Transverse colon (tissue), 4 donors: Measurements from ENCODE around the gene EHHADH. TPM values are rescaled to one million over a fixed set of nuclear protein-coding genes. Genes with fewer than 3 reads are reported as not detected.

Experiments used
- DNase-seq: peaks from one replicate; pipeline ENCODE4 v3.0.0-alpha.2; 2019
- H3K27ac ChIP-seq, 4 donors: fragments of 200-600 bp; sonication (generic); 2 replicates each; pipeline ENCODE4 v1.5.1; 2016 to 2018; ENCODE audit warnings: inconsistent platforms in 4 of 4
- H3K27me3 ChIP-seq: fragments of 200-600 bp; sonication (generic); 2 replicates; pipeline ENCODE4 v1.5.1; 2017; ENCODE audit warnings: inconsistent platforms
- H3K36me3 ChIP-seq, 4 donors: fragments of 200-600 bp; sonication (generic); 2 replicates each; pipeline ENCODE4 v1.5.1; 2017 to 2019; ENCODE audit warnings: inconsistent platforms in 4 of 4
- H3K4me1 ChIP-seq, 4 donors: fragments of 200-600 bp; sonication (generic); 2 replicates each; pipeline ENCODE4 v1.5.1; 2017 to 2020; ENCODE audit warnings: inconsistent platforms in 4 of 4
- H3K4me3 ChIP-seq, 4 donors: fragments of 200-600 bp; sonication (generic); 1 replicate in 1 of 4; 2 replicates in 3 of 4; pipeline versions ENCODE4 v1.5.1 to v1.6.1; 2017 to 2019; ENCODE audit warnings: inconsistent platforms in 4 of 4
- H3K9me3 ChIP-seq, 2 donors: fragments of 200-600 bp; sonication (generic); 2 replicates each; pipeline ENCODE4 v1.5.1; 2017 to 2019; ENCODE audit warnings: inconsistent platforms in 2 of 2
- CTCF ChIP-seq, 5 experiments: fragments of 200-600 bp in 3 of 5; fragments of 450-650 bp in 2 of 5; sonication (generic) in 3 of 5; IDR thresholded peaks; 1 replicate in 2 of 5; 2 replicates in 3 of 5; pipeline ENCODE4 v1.5.1; 2016 to 2017; ENCODE audit warnings: antibody characterized with exemption in 5 of 5, inconsistent platforms in 3 of 5, mild to moderate bottlenecking in 2 of 5, moderate library complexity in 1 of 5
- EP300 ChIP-seq: sonication (generic); formaldehyde crosslinking; IDR thresholded peaks from one replicate; pipeline ENCODE4 v1.6.1; 2017; ENCODE audit warnings: antibody characterized with exemption, low read depth
- POLR2A ChIP-seq: fragments of 450-650 bp; IDR thresholded peaks from one replicate; pipeline ENCODE4 v1.6.1; 2016; ENCODE audit warnings: antibody characterized with exemption, mild to moderate bottlenecking, moderate library complexity
- POLR2AphosphoS5 ChIP-seq, 3 donors: sonication (generic); formaldehyde crosslinking; IDR thresholded peaks; one replicate each; pipeline ENCODE4 v1.6.1; 2016; ENCODE audit warnings: antibody characterized with exemption in 3 of 3
- WGBS, 2 donors: methylation state at CpG; one replicate each; pipeline ENCODE4 v1.1.5; 2018; ENCODE audit warnings: low coverage in 1 of 2; 5-methylcytosine and 5-hydroxymethylcytosine counted together
- in situ Hi-C, 4 donors: fragments of 200-750 bp; cut with MboI; loops; one replicate each; pipeline versions ENCODE4 v1.15.0 to v1.15.1; 2017; ENCODE audit warnings: low sequenced_read_pairs in 3 of 4, low pct_ligation_motif_present in 1 of 4, low pct_unique_long_range_greater_than_20kb in 1 of 4
- intact Hi-C: fragments of 100-400 bp; cut with DNase I; formaldehyde crosslinking; loops from one replicate; pipeline ENCODE4 v1.15.1; 2023; ENCODE audit warnings: low total_unique reads
- total RNA-seq, 4 donors: library from RNA; depleted of rRNA; stranded (reverse); fragments of >200 nt; gene quantifications; one replicate each; pipeline ENCODE4 v1.1.0, GENCODE V29; 2016

The EHHADH gene
- total RNA-seq, 4 donors from 2014 or later: 6.4 to 39.6 (median 14.3) TPM

DNA sequence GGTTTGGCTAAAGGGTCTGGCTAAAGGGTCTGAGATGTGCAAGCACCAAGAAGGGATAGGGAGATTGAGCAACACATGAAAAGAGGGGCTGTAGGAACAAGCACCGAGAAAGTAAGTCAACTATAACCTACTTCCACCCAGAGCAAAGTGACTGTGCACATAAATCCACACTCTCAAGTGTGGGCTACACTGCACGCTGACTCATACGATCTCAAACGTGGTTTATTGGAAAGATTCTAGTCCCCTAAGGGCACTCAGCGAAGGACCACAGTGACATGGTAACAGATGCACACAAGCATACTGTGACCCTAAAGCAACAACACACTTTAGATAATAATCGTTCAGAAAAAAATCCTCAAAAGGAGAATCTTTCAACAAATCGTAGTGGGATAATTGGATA is 48.0 kb downstream of the EHHADH start:
- Histone ChIP-seq H3K4me3 (no peak overlapping the region), H3K36me3 (peaks cover 0 to 7% (median 0%) of the 10 kb centered on the region in 4 donors), H3K9me3 (no peaks in the 10 kb centered on the region), H3K27ac (no peak overlapping the region), H3K4me1 (no peaks in the 10 kb centered on the region), H3K27me3 (no peaks in the 10 kb centered on the region)
- in situ Hi-C loops (no loop called here), intact Hi-C loops (no loop called here)
- 78 to 87% methylated on average over 7 of the region's 7 CpGs for WGBS, 2 donors
- TF ChIP-seq EP300 (no peak), POLR2A (no peak), CTCF (IDR thresholded peaks at IDR 0.05) (no peak), POLR2AphosphoS5 (IDR thresholded peaks at IDR 0.05) (no peak)
- DNase-seq: no peak

GRCh38 chr3:185204894-185205293 is 49.0 kb downstream of the EHHADH start:
- Histone ChIP-seq H3K9me3 (no peaks in the 10 kb centered on the region), H3K27me3 (no peaks in the 10 kb centered on the region), H3K27ac (no peak overlapping the region), H3K36me3 (peaks cover 0 to 7% (median 0%) of the 10 kb centered on the region in 4 donors), H3K4me1 (no peaks in the 10 kb centered on the region), H3K4me3 (no peak overlapping the region)
- TF ChIP-seq POLR2AphosphoS5 (IDR thresholded peaks at IDR 0.05) (no peak), POLR2A (no peak), EP300 (no peak), CTCF (IDR thresholded peaks at IDR 0.05) (no peak)
- no peak for DNase-seq
- intact Hi-C loops (no loop called here), in situ Hi-C loops (no loop called here)
- WGBS, 2 donors: 75 to 80% methylated on average over 2 of the region's 2 CpGs

DNA sequence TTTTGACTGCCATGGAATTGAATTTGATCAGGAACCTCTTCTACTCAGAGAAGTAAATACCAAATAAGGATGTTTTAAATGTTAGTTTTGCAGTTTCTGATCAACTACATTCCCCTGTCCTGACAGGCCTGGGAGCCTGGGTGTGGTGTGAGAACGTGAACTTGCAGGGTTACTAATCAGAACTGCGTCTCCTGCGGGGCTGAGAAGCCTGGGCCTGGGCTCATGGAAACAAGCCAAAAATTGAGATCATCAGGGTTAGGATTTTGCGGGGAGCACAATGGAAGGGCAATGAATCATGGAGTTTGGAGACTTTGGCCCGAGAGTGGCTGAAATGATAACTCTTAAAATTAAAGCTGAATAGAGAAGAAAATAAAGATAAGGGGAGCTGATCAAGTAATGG is 53.2 kb downstream of the EHHADH start:
- WGBS, 2 donors: 88 to 94% methylated on average over 4 to 5 of the region's 5 CpGs

DNA sequence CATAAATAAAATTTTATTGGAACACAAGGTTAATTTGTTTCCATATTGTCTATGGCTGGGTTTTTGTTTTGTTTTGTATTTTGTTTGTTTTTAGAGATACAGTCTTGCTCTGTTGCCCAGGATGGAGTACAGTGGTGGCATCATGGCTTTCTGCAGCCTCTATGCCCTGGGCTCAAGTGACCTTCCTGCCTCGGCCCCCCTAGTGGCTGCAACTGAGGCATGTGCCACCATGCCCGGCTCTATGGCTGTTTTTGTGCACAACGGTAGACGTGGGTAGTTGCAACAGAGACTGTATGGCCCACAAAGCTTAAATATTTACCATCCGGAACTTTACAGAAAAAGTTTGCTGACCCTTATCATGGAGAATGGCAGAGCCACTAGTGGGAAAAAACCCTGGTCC is 54.2 kb downstream of the EHHADH start:
- in situ Hi-C loops: loop anchor here in 3 of 4 donors (25.0 kb wide), 1 partner anchor 312 kb away; no protein-coding TSS in a partner anchor

More for the DNA sequence above, 53.2 kb downstream of the EHHADH start:
- Histone ChIP-seq H3K36me3 (peaks cover 0 to 15% (median 0%) of the 10 kb centered on the region in 4 donors), H3K4me3 (no peak overlapping the region), H3K4me1 (no peaks in the 10 kb centered on the region), H3K27me3 (no peaks in the 10 kb centered on the region), H3K9me3 (no peaks in the 10 kb centered on the region), H3K27ac (no peak overlapping the region)
- DNase-seq: no peak
- TF ChIP-seq POLR2AphosphoS5 (IDR thresholded peaks at IDR 0.05): no peak
- TF ChIP-seq POLR2A: no peak
- TF ChIP-seq EP300: no peak
- no peak for TF ChIP-seq CTCF (IDR thresholded peaks at IDR 0.05)
- in situ Hi-C loops (no loop called here), intact Hi-C loops (no loop called here)

GRCh38 chr3:185199206-185199605 is 54.6 kb downstream of the EHHADH start:
- H3K36me3 ChIP-seq: peaks cover 0 to 15% (median 0%) of the 10 kb centered on the region in 4 donors
- TF ChIP-seq POLR2AphosphoS5 (IDR thresholded peaks at IDR 0.05) (no peak), EP300 (no peak), CTCF (IDR thresholded peaks at IDR 0.05) (no peak), POLR2A (no peak)
- in situ Hi-C loops: loop anchor here in 3 of 4 donors (25.0 kb wide), 1 partner anchor 312 kb away; no protein-coding TSS in a partner anchor
- no peak overlapping the region for H3K4me3 ChIP-seq
- no peaks in the 10 kb centered on the region for H3K27me3 ChIP-seq
- DNase-seq: no peak
- intact Hi-C loops: no loop called here
- no peaks in the 10 kb centered on the region for H3K9me3 ChIP-seq
- 90 to 91% methylated on average over 4 of the region's 4 CpGs for WGBS, 2 donors
- no peaks in the 10 kb centered on the region for H3K4me1 ChIP-seq
- H3K27ac ChIP-seq: no peak overlapping the region

More for the DNA sequence above, 54.2 kb downstream of the EHHADH start:
- no peak for DNase-seq
- Histone ChIP-seq H3K9me3 (no peaks in the 10 kb centered on the region), H3K4me1 (no peaks in the 10 kb centered on the region), H3K27ac (no peak overlapping the region), H3K27me3 (no peaks in the 10 kb centered on the region), H3K4me3 (no peak overlapping the region), H3K36me3 (peaks cover 0 to 15% (median 0%) of the 10 kb centered on the region in 4 donors)
- WGBS, 2 donors: 94% methylated on average over 5 of the region's 5 CpGs; no CpG with 5 or more reads in 1 of the 2 donors
- intact Hi-C loops: no loop called here
- no peak for TF ChIP-seq EP300
- TF ChIP-seq POLR2AphosphoS5 (IDR thresholded peaks at IDR 0.05): no peak
